Measurements from ENCODE around the gene BMERB1.

Gene BMERB1

DNA sequence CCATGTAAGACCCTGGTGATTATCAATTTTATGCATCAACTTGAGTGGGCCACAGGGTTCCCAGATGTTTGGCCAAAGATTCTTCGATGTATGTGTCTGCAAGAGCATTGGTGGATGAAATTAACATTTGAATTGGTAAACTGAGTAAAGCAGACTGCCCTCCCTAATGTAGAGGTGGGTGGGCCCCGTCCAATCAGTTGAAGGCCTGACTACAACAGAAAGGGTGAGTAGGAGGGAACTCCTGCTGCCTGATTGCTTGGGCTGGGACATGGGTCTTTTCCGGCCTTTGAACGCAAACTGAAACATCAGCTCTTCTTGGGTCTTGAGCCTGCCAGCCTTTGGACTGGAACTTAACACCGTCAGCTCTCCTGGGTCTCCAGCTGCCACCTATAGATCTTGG is 90.6 kb downstream of the BMERB1 start:
- Histone ChIP-seq H3K9ac (ENCODE audit: low read length) (no peak overlapping the region), H3K27me3 (ENCODE audit: control insufficient read depth, insufficient read depth, low read length) (no peaks in the 10 kb centered on the region), H3K4me3 (ENCODE audit: low read depth, low read length) (no peak overlapping the region), H3K36me3 (ENCODE audit: control insufficient read depth, insufficient read depth, low read length) (no peaks in the 10 kb centered on the region), H3K9me3 (ENCODE audit: control insufficient read depth, insufficient read depth, low read depth, low read length) (no peaks in the 10 kb centered on the region), H3K27ac (ENCODE audit: low read depth, low read length) (no peak overlapping the region), H3K4me1 (ENCODE audit: control insufficient read depth, insufficient read depth, low read length) (no peaks in the 10 kb centered on the region; the same call in 1 of the 2 replicates)

DNA sequence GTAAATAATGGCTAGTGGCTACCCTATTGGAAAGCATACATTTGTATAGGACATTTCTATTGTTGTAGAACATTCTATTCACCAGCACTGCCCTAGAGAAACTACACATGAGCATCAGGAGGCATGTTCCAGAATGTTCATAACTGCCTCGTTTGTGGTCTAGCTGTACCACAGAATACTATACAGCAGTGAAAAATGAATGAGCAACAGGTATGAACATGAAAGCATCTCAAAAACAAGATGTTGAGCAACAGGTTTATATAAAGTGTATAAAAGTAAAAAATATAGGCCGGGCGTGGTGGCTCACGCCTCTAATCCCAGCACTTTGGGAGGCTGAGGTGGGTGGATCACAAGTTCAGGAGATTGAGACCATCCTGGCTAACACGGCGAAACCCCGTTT is 91.7 kb downstream of the BMERB1 start:
- H3K27ac ChIP-seq (ENCODE audit: low read depth, low read length) = no peak overlapping the region

DNA sequence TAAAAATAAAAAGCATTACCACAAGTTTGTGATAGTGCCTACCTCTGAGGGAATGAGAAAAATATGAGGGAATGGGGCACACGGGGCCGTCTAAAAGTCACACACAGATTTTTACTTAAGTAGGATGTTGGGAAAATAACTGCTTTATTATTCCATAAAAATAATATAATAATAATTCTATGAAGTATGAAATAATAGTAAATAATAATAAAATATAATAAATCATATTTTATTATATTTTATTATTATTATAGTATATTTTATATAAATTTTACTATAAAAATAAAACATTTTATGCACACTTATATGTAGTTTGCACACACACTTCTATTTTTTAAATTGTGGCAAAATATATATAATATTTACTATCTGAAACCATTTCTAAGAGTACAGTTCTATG is 92.3 kb downstream of the BMERB1 start:
- Histone ChIP-seq H3K9me3 (ENCODE audit: control insufficient read depth, insufficient read depth, low read depth, low read length) (no peaks in the 10 kb centered on the region), H3K4me3 (ENCODE audit: low read depth, low read length) (no peak overlapping the region), H3K4me1 (ENCODE audit: control insufficient read depth, insufficient read depth, low read length) (no peaks in the 10 kb centered on the region; the same call in 1 of the 2 replicates), H3K27ac (ENCODE audit: low read depth, low read length) (no peak overlapping the region), H3K27me3 (ENCODE audit: control insufficient read depth, insufficient read depth, low read length) (no peaks in the 10 kb centered on the region), H3K9ac (ENCODE audit: low read length) (no peak overlapping the region), H3K36me3 (ENCODE audit: control insufficient read depth, insufficient read depth, low read length) (no peaks in the 10 kb centered on the region)

More for the DNA sequence above, 91.7 kb downstream of the BMERB1 start:
- H3K9me3 ChIP-seq (ENCODE audit: control insufficient read depth, insufficient read depth, low read depth, low read length) = no peaks in the 10 kb centered on the region
- H3K4me3 ChIP-seq (ENCODE audit: low read depth, low read length) = no peak overlapping the region
- H3K4me1 ChIP-seq (ENCODE audit: control insufficient read depth, insufficient read depth, low read length) = no peaks in the 10 kb centered on the region; the same call in 1 of the 2 replicates
- H3K36me3 ChIP-seq (ENCODE audit: control insufficient read depth, insufficient read depth, low read length) = no peaks in the 10 kb centered on the region
- H3K9ac ChIP-seq (ENCODE audit: low read length) = no peak overlapping the region
- no peaks in the 10 kb centered on the region for H3K27me3 ChIP-seq (ENCODE audit: control insufficient read depth, insufficient read depth, low read length)

DNA sequence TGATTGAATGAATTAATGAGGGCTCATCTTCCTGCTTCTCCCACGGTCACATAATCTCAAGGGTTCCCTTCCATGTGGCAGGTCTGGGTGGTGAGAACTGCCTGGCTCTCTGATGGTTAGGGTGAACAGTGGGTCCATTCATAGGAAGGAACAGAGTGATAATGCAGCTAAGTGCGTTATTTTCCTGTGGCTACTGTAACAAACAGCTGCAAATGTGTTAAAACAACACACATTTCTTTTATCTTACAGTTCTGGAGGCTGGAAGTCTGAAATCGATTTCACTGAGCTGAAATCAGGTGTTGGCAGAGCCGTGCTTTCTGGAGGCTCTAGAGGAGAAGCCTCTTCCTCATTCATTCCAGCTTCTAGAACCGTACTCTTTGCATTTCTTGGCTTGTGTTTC is 95.3 kb downstream of the BMERB1 start:
- H3K9ac ChIP-seq (ENCODE audit: low read length) = no peak overlapping the region
- no peaks in the 10 kb centered on the region for H3K9me3 ChIP-seq (ENCODE audit: control insufficient read depth, insufficient read depth, low read depth, low read length)
- H3K4me3 ChIP-seq (ENCODE audit: low read depth, low read length) = no peak overlapping the region
- H3K27ac ChIP-seq (ENCODE audit: low read depth, low read length) = no peak overlapping the region
- no peaks in the 10 kb centered on the region for H3K4me1 ChIP-seq (ENCODE audit: control insufficient read depth, insufficient read depth, low read length)
- no peaks in the 10 kb centered on the region for H3K27me3 ChIP-seq (ENCODE audit: control insufficient read depth, insufficient read depth, low read length)
- H3K36me3 ChIP-seq (ENCODE audit: control insufficient read depth, insufficient read depth, low read length) = no peaks in the 10 kb centered on the region

DNA sequence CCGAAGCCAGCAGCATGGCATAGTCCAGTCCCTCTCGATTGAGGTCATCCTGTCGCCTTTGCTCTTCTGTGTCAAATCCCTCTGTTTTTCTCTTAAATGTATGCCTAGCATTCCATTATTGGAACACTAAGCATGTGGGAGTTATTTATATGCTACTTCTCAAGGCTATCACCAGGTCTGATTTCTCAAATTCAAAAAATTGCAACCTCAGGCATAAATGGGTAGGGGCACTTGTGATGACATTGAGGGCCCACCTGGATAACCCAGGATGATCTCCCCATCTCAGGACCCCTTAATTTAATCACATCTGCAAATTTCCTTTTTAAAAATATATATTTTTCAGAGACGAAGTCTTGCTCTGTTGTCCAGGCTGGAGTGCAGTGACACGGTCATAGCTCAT is 95.7 kb downstream of the BMERB1 start:
- H3K27me3 ChIP-seq (ENCODE audit: control insufficient read depth, insufficient read depth, low read length) = no peaks in the 10 kb centered on the region
- H3K4me1 ChIP-seq (ENCODE audit: control insufficient read depth, insufficient read depth, low read length) = no peaks in the 10 kb centered on the region
- no peaks in the 10 kb centered on the region for H3K36me3 ChIP-seq (ENCODE audit: control insufficient read depth, insufficient read depth, low read length)
- H3K9ac ChIP-seq (ENCODE audit: low read length) = no peak overlapping the region
- no peak overlapping the region for H3K27ac ChIP-seq (ENCODE audit: low read depth, low read length)
- no peaks in the 10 kb centered on the region for H3K9me3 ChIP-seq (ENCODE audit: control insufficient read depth, insufficient read depth, low read depth, low read length)
- no peak overlapping the region for H3K4me3 ChIP-seq (ENCODE audit: low read depth, low read length)

DNA sequence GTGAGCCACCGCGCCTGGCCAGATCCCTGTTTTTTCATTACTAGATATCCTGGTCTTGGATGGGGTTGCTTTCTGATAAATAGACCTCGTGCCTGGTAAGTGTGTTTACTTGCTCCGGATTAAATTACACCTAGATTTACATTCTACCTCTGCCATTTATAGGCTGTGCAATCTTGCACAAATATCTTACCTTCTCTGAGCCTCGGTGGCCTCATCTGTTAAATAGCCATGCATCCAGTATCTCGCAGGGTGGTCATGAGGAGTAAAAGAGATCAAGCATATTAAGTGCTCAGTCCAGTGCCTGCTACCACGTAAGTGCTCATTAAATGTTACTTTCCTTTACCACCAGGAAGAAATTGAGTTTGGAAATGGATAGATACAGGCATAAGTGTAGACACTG is 98.4 kb downstream of the BMERB1 start:
- no peak overlapping the region for H3K9ac ChIP-seq (ENCODE audit: low read length)
- H3K9me3 ChIP-seq (ENCODE audit: control insufficient read depth, insufficient read depth, low read depth, low read length) = no peaks in the 10 kb centered on the region
- H3K36me3 ChIP-seq (ENCODE audit: control insufficient read depth, insufficient read depth, low read length) = no peaks in the 10 kb centered on the region
- no peaks in the 10 kb centered on the region for H3K4me1 ChIP-seq (ENCODE audit: control insufficient read depth, insufficient read depth, low read length)
- no peaks in the 10 kb centered on the region for H3K27me3 ChIP-seq (ENCODE audit: control insufficient read depth, insufficient read depth, low read length)
- no peak overlapping the region for H3K4me3 ChIP-seq (ENCODE audit: low read depth, low read length)
- no peak overlapping the region for H3K27ac ChIP-seq (ENCODE audit: low read depth, low read length)

DNA sequence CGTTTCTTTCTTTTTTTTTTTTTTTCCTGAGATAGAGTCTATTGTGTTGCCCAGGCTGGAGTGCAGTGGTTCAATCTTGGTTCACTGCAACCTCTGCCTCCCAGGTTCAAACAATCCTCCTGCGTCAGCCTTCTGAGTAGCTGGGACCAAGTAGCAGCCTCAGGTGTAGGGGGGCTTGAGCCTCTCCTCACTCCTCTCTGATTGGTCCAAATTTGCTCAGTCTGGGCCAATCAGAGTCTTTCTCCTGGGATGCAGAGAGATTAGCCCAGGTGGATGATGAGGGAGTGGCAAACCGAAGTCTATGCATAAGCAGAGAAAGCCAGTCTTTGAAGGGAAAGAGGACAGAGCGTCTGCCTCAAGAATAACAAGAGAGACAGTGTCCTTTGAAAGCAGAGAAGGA is 99.0 kb downstream of the BMERB1 start:
- no peaks in the 10 kb centered on the region for H3K9me3 ChIP-seq (ENCODE audit: control insufficient read depth, insufficient read depth, low read depth, low read length)
- no peak overlapping the region for H3K27ac ChIP-seq (ENCODE audit: low read depth, low read length)
- no peak overlapping the region for H3K4me3 ChIP-seq (ENCODE audit: low read depth, low read length)
- no peaks in the 10 kb centered on the region for H3K36me3 ChIP-seq (ENCODE audit: control insufficient read depth, insufficient read depth, low read length)
- no peak overlapping the region for H3K9ac ChIP-seq (ENCODE audit: low read length)
- H3K4me1 ChIP-seq (ENCODE audit: control insufficient read depth, insufficient read depth, low read length) = 0 out of 2 replicates have a peak, but pooled peaks cover under 1% of the 10 kb centered on the region
- H3K27me3 ChIP-seq (ENCODE audit: control insufficient read depth, insufficient read depth, low read length) = no peaks in the 10 kb centered on the region

DNA sequence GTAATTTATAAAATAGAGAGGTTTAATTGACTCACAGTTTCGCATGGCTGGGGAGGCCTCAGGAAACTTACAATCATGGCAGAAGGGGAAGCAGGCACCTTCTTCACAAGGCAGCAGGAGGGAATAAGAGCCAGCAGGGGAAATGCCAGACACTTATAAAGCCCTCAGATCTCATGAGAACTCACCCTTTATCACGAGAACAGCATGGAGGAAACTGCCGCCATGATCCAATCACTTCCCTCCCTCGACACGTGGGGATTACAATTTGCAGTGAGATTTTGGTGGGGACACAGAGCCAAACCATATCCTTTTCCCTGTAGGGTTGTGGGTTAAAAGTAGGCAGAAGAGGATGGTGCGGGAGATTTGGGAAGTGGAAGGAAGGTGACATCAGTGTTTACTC is 101.4 kb downstream of the BMERB1 start:
- no peak overlapping the region for H3K9ac ChIP-seq (ENCODE audit: low read length)
- peaks cover 15% of the 10 kb centered on the region for H3K4me1 ChIP-seq (ENCODE audit: control insufficient read depth, insufficient read depth, low read length)
- no peak overlapping the region for H3K27ac ChIP-seq (ENCODE audit: low read depth, low read length)
- no peak overlapping the region for H3K4me3 ChIP-seq (ENCODE audit: low read depth, low read length)
- H3K9me3 ChIP-seq (ENCODE audit: control insufficient read depth, insufficient read depth, low read depth, low read length) = no peaks in the 10 kb centered on the region
- H3K36me3 ChIP-seq (ENCODE audit: control insufficient read depth, insufficient read depth, low read length) = no peaks in the 10 kb centered on the region
- no peaks in the 10 kb centered on the region for H3K27me3 ChIP-seq (ENCODE audit: control insufficient read depth, insufficient read depth, low read length)

DNA sequence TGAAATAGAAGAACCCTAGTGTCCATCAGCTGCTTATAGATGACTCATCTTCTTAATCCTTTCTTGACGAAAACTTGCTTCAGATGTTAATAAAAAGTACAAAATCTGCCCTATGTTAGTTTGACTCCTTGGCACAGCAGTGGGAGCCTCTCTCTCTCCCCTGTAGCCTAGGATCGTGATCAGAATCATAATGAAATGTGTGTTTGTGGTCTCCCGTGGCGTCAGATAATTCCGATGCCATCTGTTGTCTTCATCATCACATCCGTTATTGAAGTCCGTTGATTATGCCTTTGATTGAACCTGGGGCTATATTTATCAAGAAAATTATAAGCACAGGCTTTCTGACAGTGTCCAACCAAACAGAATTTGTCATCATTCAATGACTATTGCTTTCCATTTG is 102.5 kb downstream of the BMERB1 start:
- Histone ChIP-seq H3K36me3 (ENCODE audit: control insufficient read depth, insufficient read depth, low read length) (no peaks in the 10 kb centered on the region), H3K4me3 (ENCODE audit: low read depth, low read length) (no peak overlapping the region), H3K4me1 (ENCODE audit: control insufficient read depth, insufficient read depth, low read length) (peaks cover 15% of the 10 kb centered on the region), H3K9me3 (ENCODE audit: control insufficient read depth, insufficient read depth, low read depth, low read length) (no peaks in the 10 kb centered on the region), H3K27me3 (ENCODE audit: control insufficient read depth, insufficient read depth, low read length) (no peaks in the 10 kb centered on the region), H3K9ac (ENCODE audit: low read length) (no peak overlapping the region), H3K27ac (ENCODE audit: low read depth, low read length) (no peak overlapping the region)

DNA sequence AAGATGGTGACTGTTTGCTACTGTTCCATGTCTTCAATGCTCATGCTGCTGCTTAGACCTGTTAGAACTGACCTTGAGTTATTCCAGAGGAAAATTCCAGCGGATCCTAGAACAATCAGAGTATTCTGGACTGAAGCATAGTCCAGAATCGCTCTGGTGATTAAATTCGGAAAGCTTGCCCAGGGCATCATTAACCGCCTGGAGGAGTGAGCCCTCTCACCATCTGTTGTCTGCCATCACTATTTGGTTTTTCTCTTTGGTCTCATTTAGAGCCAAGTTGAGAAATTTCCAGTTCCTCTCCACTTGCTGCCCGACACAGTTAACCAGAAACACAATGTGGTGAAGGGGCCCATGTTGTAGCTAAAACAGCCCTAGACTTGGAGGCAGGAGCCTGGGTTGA is 104.1 kb downstream of the BMERB1 start:
- no peak overlapping the region for H3K4me3 ChIP-seq (ENCODE audit: low read depth, low read length)

DNA sequence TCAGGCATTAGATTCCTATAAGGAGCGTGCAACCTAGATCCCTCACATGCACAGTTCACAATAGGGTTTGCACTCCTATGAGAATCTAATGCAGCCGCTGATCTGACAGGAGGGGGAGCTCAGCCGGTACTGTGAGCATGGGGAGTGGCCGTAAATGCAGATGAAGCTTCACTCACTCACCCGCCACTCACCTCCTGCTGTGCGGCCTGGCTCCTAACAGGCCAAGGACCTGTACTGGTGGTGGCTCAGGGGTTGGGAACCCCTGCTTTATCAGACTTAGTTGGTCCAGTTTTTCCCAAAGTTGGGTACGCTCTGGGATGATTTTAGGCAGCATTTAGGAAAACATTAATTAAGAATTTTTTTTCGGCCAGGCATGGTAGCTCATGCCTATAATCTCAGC is 104.8 kb downstream of the BMERB1 start:
- Histone ChIP-seq H3K27ac (ENCODE audit: low read depth, low read length) (no peak overlapping the region), H3K4me3 (ENCODE audit: low read depth, low read length) (no peak overlapping the region), H3K27me3 (ENCODE audit: control insufficient read depth, insufficient read depth, low read length) (no peaks in the 10 kb centered on the region), H3K4me1 (ENCODE audit: control insufficient read depth, insufficient read depth, low read length) (peaks cover 15% of the 10 kb centered on the region), H3K36me3 (ENCODE audit: control insufficient read depth, insufficient read depth, low read length) (no peaks in the 10 kb centered on the region), H3K9me3 (ENCODE audit: control insufficient read depth, insufficient read depth, low read depth, low read length) (peaks cover 12% of the 10 kb centered on the region), H3K9ac (ENCODE audit: low read length) (no peak overlapping the region)

More for the DNA sequence above, 104.1 kb downstream of the BMERB1 start:
- Histone ChIP-seq H3K9ac (ENCODE audit: low read length) (no peak overlapping the region), H3K27me3 (ENCODE audit: control insufficient read depth, insufficient read depth, low read length) (no peaks in the 10 kb centered on the region), H3K36me3 (ENCODE audit: control insufficient read depth, insufficient read depth, low read length) (no peaks in the 10 kb centered on the region), H3K4me1 (ENCODE audit: control insufficient read depth, insufficient read depth, low read length) (peaks cover 15% of the 10 kb centered on the region), H3K9me3 (ENCODE audit: control insufficient read depth, insufficient read depth, low read depth, low read length) (peaks cover 10% of the 10 kb centered on the region), H3K27ac (ENCODE audit: low read depth, low read length) (no peak overlapping the region)

DNA sequence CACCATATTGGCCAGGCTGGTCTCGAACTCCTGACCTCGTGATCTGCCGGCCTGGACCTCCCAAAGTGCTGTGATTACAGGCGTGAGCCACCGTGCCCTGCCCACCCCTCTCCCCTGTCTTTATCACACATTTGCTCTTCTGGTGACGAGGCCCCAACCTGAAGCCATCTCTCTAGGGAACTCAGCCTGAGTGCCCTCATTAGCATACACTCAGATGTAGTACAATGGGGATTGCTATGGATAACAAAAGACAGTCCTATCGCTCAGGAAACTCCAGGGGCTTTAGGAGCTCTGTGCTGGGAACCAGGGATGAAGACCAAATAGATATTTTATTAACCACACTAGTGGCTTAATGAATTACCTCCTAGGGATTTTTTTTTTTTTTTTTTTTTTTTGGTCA is 107.9 kb downstream of the BMERB1 start:
- no peaks in the 10 kb centered on the region for H3K27me3 ChIP-seq (ENCODE audit: control insufficient read depth, insufficient read depth, low read length)
- H3K9ac ChIP-seq (ENCODE audit: low read length) = no peak overlapping the region
- H3K4me3 ChIP-seq (ENCODE audit: low read depth, low read length) = no peak overlapping the region
- no peaks in the 10 kb centered on the region for H3K36me3 ChIP-seq (ENCODE audit: control insufficient read depth, insufficient read depth, low read length)
- H3K27ac ChIP-seq (ENCODE audit: low read depth, low read length) = no peak overlapping the region
- peaks cover 12% of the 10 kb centered on the region for H3K9me3 ChIP-seq (ENCODE audit: control insufficient read depth, insufficient read depth, low read depth, low read length)
- peaks cover 15% of the 10 kb centered on the region for H3K4me1 ChIP-seq (ENCODE audit: control insufficient read depth, insufficient read depth, low read length)

Data from HUES6 (cell line).